GM18517 (cell line): ENCODE data around the gene GDF15.
"Not testable (repeated sequence)": the region's sequence is repeated elsewhere in the genome, so short reads cannot be mapped to it uniquely, and the experiment has no call there.

ENCODE experiments used
- ATAC-seq: cut with Tn5 transposase; IDR thresholded peaks from one replicate; pipeline ENCODE4 v1.9.1; 2021; ENCODE audit warnings: mild to moderate bottlenecking, moderate library complexity; ENCODE audit not compliant: unreplicated experiment

The GDF15 gene

GRCh38 chr19:18385675-18386542, at the start of gene GDF15:
GDF15 (plus strand) TSS chr19:18386158; CDS start chr19:18386190, 32 bp downstream.
- no peak for ATAC-seq

- ATAC-seq: no peak
Measured at GRCh38 chr19:18338541-18338940, 47.4 kb upstream of the GDF15 start.

GRCh38 chr19:18339723-18340122, 46.2 kb upstream of the GDF15 start:
- ATAC-seq: no peak

- ATAC-seq: no peak
Measured at GRCh38 chr19:18340190-18340989, 45.6 kb upstream of the GDF15 start, which contains the start of gene PGPEP1. PGPEP1 (plus strand) TSS chr19:18340598; CDS start chr19:18340682, 84 bp downstream.

GRCh38 chr19:18340990-18341868, 44.7 kb upstream of the GDF15 start:
- ATAC-seq: no peak

GRCh38 chr19:18342090-18342632, 43.8 kb upstream of the GDF15 start:
- ATAC-seq: no peak

- no peak for ATAC-seq
Measured at GRCh38 chr19:18344582-18344950, 41.4 kb upstream of the GDF15 start.

- no peak for ATAC-seq
Measured at GRCh38 chr19:18345296-18345695, 40.7 kb upstream of the GDF15 start.

GRCh38 chr19:18346091-18346490, 39.9 kb upstream of the GDF15 start:
- ATAC-seq: no peak

GRCh38 chr19:18348171-18348570, 37.8 kb upstream of the GDF15 start:
- no peak for ATAC-seq

GRCh38 chr19:18348818-18349339, 37.1 kb upstream of the GDF15 start:
- ATAC-seq: not testable (repeated sequence)

GRCh38 chr19:18349524-18350128, 36.3 kb upstream of the GDF15 start:
- no peak for ATAC-seq

- ATAC-seq: no peak
Measured at GRCh38 chr19:18350490-18350889, 35.5 kb upstream of the GDF15 start.

GRCh38 chr19:18351544-18351943, 34.4 kb upstream of the GDF15 start:
- no peak for ATAC-seq

- no peak for ATAC-seq
Measured at GRCh38 chr19:18353378-18354005, 32.5 kb upstream of the GDF15 start.

- ATAC-seq: not testable (repeated sequence)
Measured at GRCh38 chr19:18354743-18355142, 31.2 kb upstream of the GDF15 start.

- no peak for ATAC-seq
Measured at GRCh38 chr19:18357041-18357440, 28.9 kb upstream of the GDF15 start.

- ATAC-seq: no peak
Measured at GRCh38 chr19:18361646-18362045, 24.3 kb upstream of the GDF15 start.

GRCh38 chr19:18362934-18363542, 22.9 kb upstream of the GDF15 start:
- ATAC-seq: no peak
